ENCODE results near the gene GSS. TPM values are rescaled to one million over a fixed set of nuclear protein-coding genes. Genes with fewer than 3 reads are reported as not detected.

GSS gene
- polyA plus RNA-seq, 1 experiment = 71.6 TPM

GRCh38 chr20:34887023-34887422, 68.6 kb downstream of the GSS start:
- H3K4me3 ChIP-seq (ENCODE audit: low read depth, low read length) = no peak overlapping the region
- TF ChIP-seq CTCF (IDR thresholded peaks at IDR 0.05; ENCODE audit: low read depth, low read length) = no peak
- no peaks in the 10 kb centered on the region for H3K27me3 ChIP-seq (ENCODE audit: control insufficient read depth, insufficient read depth, low read length)
- DNase-seq (ENCODE audit: low read depth, low spot score) = no peak
- no peaks in the 10 kb centered on the region for H3K9me3 ChIP-seq (ENCODE audit: control insufficient read depth, insufficient read depth, low read length)
- ChIA-PET POLR2A (no interaction called here), CTCF (interaction anchor here (0.6 kb wide), 1 partner anchor 48 kb away, joined by 3 read pairs; no protein-coding TSS in a partner anchor)
- no peak overlapping the region for H3K27ac ChIP-seq (ENCODE audit: low read depth, low read length)

GRCh38 chr20:34886122-34886521, 69.5 kb downstream of the GSS start:
- POLR2A ChIA-PET = no interaction called here
- TF ChIP-seq CTCF (IDR thresholded peaks at IDR 0.05; ENCODE audit: low read depth, low read length) = no peak
- no peaks in the 10 kb centered on the region for H3K27me3 ChIP-seq (ENCODE audit: control insufficient read depth, insufficient read depth, low read length)
- no peak overlapping the region for H3K4me3 ChIP-seq (ENCODE audit: low read depth, low read length)
- DNase-seq (ENCODE audit: low read depth, low spot score) = no peak
- H3K27ac ChIP-seq (ENCODE audit: low read depth, low read length) = no peak overlapping the region
- H3K9me3 ChIP-seq (ENCODE audit: control insufficient read depth, insufficient read depth, low read length) = no peaks in the 10 kb centered on the region
- CTCF ChIA-PET = interaction anchor here (0.6 kb wide), 1 partner anchor 49 kb away, joined by 3 read pairs; no protein-coding TSS in a partner anchor

- Histone ChIP-seq H3K27ac (ENCODE audit: low read depth, low read length) (no peak overlapping the region), H3K27me3 (ENCODE audit: control insufficient read depth, insufficient read depth, low read length) (no peaks in the 10 kb centered on the region), H3K9me3 (ENCODE audit: control insufficient read depth, insufficient read depth, low read length) (no peaks in the 10 kb centered on the region), H3K4me3 (ENCODE audit: low read depth, low read length) (no peak overlapping the region)
- ChIA-PET CTCF (no interaction called here), POLR2A (interaction anchor here (0.5 kb wide), 1 partner anchor 99 kb away, joined by 3 read pairs; no protein-coding TSS in a partner anchor)
- TF ChIP-seq CTCF (IDR thresholded peaks at IDR 0.05; ENCODE audit: low read depth, low read length) = no peak
- DNase-seq (ENCODE audit: low read depth, low spot score) = no peak
Observed at GRCh38 chr20:34884260-34884659, 71.3 kb downstream of the GSS start.

DNA sequence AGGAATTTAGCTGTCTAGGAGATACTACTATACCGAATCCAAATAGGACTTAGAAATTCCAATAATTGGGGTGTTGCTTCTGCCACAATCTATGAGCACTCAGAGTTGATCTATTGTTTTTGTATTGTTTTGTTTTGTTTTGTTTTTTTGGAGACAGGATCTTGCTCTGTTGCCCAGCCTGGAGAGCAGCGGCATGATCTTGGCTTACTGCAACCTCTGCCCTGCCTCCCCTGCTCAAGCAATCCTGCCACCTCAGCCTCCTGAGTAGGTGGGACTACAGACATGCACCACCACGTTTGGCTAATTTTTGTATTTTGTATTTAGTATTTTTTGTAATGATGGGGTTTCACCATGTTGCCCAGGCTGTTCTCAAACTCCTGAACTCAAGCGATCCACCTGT, 71.8 kb downstream of the GSS start:
- H3K9me3 ChIP-seq (ENCODE audit: control insufficient read depth, insufficient read depth, low read length) = no peaks in the 10 kb centered on the region
- POLR2A ChIA-PET = no interaction called here
- H3K4me3 ChIP-seq (ENCODE audit: low read depth, low read length) = no peak overlapping the region
- TF ChIP-seq CTCF (IDR thresholded peaks at IDR 0.05; ENCODE audit: low read depth, low read length) = no peak
- DNase-seq (ENCODE audit: low read depth, low spot score) = no peak
- CTCF ChIA-PET = no interaction called here
- no peaks in the 10 kb centered on the region for H3K27me3 ChIP-seq (ENCODE audit: control insufficient read depth, insufficient read depth, low read length)
- H3K27ac ChIP-seq (ENCODE audit: low read depth, low read length) = no peak overlapping the region

DNA sequence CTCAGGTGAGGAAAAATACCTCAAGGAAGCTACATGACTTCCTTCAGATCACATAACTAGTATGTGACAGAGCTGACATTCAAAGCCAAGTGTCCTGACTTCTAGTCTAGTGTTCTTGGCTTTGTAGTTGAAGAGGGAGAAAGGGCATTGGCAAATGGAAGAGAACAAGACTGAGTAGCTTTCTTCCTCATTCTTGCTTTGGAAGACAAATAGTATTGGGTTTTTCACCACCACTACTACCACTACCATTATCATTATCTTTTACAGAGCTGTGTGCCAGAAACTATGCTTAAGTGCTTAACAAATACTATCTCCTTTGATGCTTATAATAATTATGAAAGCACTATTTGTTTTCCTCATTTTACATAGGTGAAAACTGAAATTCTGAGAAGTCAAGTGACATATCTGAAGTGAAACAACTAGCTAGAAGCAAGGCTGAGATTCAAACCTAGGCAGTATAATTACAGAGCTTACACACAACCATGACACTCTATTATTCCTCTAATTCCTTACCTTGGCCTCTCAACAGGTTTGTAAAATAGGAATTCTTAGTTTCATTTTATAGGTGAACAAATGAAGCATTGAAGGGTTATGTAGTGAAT, 72.4 kb downstream of the GSS start:
- Histone ChIP-seq H3K9me3 (ENCODE audit: control insufficient read depth, insufficient read depth, low read length) (no peaks in the 10 kb centered on the region), H3K27ac (ENCODE audit: low read depth, low read length) (no peak overlapping the region), H3K27me3 (ENCODE audit: control insufficient read depth, insufficient read depth, low read length) (no peaks in the 10 kb centered on the region), H3K4me3 (ENCODE audit: low read depth, low read length) (no peak overlapping the region)
- ChIA-PET CTCF (interaction anchor here (0.5 kb wide), 1 partner anchor 213 kb away, joined by 4 read pairs; no protein-coding TSS in a partner anchor), POLR2A (no interaction called here)
- DNase-seq (ENCODE audit: low read depth, low spot score) = no peak
- TF ChIP-seq CTCF (IDR thresholded peaks at IDR 0.05; ENCODE audit: low read depth, low read length) = no peak

Measured in AG04450 (cell line).